HG02970 (cell line): ENCODE data around the gene HOXB1.

Experiments used
- ATAC-seq: cut with Tn5 transposase; IDR thresholded peaks from one replicate; pipeline ENCODE4 v1.9.1; 2021; ENCODE audit warnings: mild to moderate bottlenecking, moderate library complexity, moderate number of reproducible peaks; ENCODE audit not compliant: unreplicated experiment, low FRiP score

Gene HOXB1

DNA sequence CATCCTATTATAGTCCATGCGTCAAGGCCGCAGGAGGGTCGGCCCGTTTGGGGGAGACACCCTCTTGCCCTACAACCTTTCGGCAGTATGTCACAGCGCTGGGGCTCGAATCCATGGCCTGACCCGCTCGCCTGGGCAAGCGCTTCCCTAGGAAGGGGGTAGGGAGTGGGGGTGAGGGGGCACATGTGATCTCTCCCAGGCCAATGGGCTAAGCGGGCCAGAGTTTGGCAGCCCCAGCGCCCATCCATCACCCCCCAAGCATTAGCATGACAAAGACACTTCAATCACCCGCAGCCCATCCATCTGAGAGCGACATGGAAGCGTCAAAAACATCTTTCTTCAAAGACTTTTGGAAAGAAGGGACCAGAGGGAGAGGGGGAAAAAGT, at the start of gene HOXB1:
Gene HOXB1, minus strand, starts transcription at position 125 of the 386 bp plus-strand sequence. Its CDS starts 107 bp downstream, at position 18.
- no peak for ATAC-seq

DNA sequence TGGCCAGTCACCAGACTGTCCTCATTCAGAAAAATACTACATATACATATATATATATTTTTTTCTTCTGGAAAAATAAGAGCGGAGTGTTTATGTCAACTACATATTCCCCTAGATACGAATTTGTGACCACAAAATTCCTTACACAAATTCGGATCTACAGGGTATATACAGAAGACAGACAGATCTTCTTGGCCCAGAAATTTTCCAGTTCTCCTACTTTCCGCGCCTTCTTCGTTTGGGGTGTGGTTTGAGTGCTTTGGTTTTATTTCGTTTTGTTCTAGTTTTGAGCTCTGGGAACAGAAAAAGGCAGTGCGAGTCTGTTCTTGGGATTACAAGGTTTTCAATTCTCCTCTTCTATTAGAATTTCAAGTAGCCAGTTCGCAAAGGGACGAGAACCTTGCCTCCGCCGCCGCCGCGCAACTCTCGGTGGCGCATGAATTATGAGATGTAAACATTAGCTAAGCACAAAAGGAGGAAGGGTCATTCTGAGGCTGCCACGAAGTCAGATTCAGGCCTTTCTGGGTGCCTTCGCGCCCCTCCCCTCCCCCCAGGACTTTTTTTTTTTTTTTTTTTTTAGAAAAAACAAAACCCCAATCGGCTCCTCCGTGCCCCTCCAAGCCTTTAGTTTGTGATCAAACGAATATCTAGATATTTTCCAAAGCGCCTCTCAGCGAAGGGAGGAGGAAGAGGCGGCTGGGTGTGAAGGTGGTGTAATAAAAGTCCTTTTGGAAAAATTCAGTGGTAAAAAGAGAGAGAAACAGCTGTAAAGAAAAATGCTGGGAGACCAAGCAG, 49.1 kb upstream of the HOXB1 start:
- ATAC-seq = no peak

DNA sequence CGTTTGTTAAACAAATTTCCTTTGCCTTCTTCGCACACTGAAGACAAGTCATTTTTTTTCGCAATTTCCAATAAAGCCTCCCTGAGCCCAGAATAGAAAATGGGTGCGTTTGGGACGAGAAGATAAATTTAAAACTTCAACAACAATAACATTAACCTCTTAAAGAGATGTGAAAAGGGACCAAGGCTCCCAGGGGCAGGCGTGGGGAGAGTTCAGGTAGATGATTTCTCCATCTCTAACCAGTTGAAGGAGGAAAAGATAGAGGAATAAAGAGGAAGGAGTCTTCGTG, 48.6 kb upstream of the HOXB1 start:
- ATAC-seq = no peak

DNA sequence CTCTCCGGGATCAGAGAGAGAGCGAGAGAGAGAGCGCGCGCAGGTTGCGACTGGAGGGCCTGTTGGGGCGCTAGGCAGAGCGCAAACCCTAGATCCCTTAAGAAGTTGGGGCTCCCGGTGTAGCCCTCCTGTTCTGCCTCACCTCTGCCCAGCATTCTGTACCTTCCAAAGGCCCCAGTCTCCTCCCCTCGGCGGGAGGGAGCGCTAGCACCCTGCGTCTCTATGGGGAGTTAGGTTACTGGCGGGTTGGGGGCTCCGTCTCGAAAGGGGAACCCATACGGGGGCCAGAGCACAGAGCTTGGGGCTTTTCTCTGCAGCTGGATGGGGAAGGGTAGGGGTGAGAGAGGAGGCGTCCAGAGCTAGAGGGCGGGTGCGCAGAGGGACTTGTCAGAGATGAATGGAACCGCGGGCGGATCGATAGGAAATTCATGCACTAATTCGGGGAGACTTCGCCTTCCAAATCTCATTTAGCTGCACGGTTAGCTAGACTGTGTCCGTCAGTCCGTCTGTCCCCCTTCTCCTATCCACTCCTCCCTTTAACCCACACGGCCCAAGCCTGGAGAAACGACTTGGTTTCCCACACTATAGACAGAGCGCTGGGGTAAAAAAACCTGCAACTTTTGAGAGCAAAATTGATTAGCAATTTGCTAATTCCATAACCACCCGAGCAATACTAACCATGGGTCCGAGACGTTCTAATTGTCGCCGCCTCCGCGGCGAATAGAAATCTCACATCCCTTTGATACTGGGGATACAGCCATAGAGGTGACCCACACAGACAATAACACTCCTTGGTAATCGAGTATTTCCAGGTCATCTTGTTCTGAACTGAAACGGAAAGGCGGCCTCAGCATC, 48.0 kb upstream of the HOXB1 start:
- no peak for ATAC-seq

DNA sequence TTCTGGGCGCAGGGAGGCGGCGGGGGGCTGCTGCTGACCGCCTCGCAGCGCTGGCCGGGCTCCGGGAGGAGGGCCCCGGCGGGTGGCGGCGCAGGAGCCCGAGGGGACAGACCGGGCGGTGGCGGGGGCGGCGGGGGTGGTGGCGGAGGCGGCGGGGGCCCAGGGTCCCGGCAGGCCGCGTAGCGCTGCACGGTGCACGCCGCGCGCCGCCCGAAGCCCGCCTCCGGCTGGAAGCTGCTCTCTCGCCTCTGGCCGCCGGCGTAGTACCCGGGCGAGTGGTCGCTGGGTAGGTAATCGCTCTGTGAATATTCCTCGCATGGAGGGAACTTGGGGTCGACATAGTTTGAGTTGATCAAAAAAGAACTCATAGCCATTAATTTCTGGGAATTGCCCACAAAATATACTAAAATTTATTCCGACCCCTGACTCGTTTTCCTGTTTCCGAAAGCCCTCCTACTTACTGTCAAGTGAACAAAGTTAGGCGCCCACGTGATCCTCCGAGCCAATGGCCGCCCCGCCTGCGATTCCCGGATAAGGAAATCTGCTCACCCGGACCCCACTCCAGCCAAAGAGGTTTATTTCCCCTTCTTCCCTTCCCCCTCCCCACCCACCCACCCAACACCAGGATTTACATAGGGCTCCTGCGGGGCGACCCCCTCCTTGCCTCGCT, 47.3 kb upstream of the HOXB1 start, which contains the start of gene HOXB4:
Gene HOXB4, minus strand, starts transcription at position 405 of the 670 bp plus-strand sequence. Its CDS starts 31 bp downstream, at position 374.
- no peak for ATAC-seq

DNA sequence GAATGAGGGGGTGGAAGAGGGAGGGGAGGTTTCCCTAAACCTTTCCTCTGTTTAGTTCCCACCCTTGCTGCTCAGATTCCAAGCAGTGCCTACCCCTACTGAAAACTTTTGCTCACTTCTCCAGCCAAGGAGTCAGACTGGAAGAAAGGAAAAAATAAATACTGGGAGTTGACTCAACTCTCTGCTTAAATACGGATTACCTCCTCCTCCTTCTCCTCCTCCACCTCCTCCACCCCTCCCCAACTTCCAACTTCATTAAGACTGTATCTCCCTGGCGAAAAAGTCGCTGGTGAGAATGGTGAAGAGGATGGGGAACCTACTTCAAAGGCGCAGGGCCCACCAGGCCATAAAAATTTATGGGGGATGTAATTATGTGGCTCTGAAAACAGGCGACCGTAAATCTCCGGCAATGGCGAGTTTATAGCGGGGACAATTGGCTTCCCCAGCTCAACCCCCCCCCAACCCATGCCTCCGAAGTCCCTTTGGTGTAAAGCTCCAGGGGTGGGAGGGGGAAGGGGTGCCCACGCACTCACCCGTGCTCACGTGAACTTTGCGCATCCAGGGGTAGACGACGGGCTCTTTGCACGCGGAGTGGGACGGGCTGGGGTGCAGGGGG, 46.6 kb upstream of the HOXB1 start:
- ATAC-seq = no peak

DNA sequence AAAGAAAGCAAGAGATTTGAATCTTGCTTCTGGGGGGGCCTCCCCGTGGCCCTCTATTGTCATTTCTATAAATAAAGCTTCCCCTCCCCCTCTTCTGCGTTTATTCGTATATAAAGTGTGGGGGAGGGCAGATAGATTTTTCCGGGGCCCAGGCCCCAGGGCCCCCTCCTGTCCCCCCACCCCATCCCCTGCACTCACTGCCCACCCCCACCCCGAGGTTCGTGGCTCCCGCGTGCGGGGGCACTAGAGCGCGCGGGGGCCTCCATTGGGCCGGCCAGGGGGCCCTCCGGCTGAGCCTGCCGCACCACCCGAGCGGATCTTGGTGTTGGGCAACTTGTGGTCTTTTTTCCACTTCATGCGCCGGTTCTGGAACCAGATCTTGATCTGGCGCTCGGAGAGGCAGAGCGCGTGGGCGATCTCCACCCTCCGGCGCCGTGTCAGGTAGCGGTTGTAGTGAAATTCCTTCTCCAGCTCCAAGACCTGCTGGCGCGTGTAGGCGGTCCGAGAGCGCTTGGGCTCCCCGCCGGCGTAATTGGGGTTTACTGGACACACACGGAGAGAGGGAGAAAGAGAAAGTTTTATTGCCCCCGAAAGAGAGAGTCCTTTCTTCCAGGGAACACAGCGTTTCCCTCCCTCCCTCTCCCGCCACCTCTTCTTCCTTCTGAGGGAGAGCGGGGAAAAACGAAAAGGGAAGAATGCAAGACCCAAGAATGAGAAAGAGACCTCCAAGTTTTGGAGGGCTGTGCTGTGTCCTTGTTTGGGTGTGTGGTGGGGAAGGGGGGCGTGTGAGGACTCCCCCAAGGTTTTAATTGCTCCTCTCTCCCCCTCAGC, 45.9 kb upstream of the HOXB1 start:
- ATAC-seq = no peak

DNA sequence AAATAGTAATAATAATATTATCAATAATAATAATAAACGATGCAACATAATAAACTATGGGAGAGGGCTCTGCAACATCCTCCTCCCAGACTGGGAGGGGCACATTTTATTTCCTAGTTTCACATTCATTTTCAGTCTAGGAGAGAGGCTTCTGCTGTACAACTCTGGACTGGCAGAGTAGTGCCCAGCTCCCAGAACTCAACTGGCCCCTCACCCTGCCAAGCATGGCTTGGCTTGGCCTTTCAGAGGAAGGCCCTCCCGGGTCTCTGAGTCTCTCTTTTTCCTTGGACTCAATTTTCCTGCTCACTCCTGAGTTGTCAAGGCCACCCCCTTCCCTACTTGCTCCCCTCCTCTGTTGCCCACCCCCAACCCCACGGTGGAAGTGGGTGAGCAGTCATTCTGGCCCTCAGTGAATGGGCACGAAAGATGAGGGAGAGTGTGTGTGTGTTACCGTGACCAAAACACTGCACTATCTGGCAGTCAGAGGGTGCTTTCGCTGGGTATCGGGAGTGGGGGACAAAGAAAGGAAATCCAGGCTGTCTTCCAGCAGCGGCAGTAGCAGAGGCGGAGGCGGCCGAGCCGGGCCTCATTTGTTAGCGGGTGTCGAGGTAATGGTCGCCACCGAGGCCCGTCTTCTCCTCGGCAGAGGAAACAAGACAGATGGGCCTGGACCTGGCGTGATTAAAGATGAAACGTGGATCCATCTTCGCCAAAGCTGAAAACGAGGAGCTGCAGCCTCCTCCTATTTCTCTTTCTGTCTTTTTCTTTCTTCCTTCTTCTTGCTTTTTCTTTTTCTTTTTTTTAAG, 45.1 kb upstream of the HOXB1 start:
- ATAC-seq = no peak

DNA sequence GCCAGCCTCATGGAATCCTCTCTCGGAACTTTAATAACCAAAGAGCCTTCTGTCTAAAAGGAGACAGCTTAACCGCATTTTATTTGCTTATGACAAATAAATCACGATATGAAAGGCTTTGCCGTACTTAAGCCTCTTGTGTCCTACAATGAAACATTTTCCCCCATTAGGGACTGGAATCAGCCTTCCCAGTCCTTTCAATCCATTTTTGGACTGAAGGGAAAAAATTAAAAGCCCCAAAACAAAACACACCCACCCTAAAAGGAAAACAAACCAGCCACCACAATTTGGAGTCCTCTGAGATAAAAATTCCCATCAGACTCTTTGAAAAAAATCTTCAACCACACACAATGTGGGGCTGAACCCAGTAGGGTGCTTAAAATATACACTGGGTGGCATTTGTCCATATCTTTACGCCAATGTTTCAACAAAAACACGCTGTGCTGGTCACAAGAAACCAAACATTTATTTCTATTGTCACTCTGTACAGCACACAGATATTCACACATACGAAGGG, 44.3 kb upstream of the HOXB1 start:
- ATAC-seq = no peak

DNA sequence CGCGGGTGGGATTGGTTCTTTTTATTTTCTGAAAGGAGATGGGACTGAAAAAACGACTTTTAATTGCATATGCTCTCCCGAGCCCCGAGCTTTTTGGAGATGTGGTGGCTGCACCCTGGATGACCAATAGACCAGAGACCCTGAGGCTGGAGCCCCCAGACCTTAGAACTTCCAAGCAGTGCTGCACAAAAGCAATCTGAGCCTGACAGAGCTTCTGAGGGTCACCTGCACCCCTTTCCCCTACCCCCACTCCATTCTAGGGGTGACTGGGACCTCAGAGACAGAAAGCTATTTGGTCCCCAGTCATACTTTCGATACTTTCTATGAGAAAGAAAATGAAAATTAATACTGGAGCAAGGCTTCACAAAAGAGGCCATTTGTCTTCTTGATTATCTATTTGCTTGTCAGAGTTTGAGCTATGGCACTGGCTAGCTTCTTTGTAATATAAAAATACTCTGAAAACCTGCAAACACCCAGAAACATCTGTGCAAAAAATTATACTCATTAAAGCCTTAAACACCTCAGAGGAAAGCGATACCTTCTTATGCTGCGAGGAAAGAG, 43.8 kb upstream of the HOXB1 start:
- no peak for ATAC-seq

DNA sequence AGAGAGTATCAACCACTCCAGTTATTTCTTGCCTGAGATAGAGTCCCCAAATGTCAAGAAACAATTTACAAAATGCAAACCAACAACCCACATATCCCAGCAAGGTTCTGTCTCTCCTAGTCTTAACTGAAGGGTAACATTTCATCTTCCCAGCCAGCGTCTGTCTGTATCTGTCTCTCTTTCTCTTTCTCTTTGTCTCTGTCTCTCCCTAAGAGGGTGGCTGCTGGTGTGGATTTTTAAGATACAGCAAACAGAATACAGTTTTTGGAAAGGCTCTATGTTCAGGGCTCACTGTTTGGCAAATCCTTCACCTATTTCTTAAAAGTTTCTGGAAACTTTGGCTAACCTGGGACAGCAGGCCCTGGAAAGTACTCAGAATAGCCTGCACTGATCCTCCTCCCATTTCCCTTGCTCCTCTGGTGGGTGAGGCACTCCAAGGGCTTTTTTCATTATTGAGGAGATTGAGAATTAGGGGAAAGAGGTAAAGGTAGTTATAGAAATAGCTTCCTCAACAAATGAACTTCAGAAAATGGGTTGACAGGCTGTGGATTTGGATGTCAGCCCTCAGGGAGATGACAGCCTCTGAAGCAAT, 41.1 kb upstream of the HOXB1 start:
- ATAC-seq = no peak

DNA sequence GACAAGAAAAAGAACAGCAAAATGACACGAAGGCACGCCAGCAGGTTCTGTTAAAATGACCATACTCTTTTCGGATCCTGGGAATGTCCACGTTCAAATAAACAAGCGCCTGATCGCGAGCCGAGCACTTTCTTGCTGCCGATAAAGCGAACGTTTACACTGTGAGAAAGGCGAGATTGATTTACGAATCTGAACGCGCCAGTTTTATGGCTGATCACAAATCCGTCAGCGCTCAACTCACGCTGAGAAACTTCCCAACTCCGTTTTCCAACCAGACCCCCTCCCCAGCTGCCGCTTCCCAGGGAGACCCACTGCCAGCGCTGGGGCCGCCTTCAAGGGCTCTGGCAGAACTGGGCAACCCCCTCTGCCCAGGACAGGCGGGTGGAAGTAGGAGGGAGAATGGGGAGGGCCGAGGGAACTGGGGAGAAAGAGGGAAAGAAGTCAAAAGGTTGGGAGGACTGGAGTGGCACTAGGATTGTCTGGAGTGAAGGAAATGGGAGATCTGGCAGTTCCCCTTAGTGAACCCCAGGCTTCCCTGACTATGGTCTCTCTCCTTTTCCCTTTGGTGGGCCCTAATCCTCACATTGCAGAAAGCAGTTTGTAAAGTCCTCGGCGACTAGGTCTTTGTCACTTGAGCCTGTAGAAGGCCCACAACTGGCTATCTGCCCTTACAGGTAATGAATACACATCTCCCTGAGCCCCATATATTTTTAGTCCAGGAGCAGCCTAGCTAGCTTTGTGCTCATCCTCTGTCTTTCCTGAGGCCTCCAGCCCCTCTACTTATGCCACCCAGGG, 40.4 kb upstream of the HOXB1 start:
- ATAC-seq = no peak

DNA sequence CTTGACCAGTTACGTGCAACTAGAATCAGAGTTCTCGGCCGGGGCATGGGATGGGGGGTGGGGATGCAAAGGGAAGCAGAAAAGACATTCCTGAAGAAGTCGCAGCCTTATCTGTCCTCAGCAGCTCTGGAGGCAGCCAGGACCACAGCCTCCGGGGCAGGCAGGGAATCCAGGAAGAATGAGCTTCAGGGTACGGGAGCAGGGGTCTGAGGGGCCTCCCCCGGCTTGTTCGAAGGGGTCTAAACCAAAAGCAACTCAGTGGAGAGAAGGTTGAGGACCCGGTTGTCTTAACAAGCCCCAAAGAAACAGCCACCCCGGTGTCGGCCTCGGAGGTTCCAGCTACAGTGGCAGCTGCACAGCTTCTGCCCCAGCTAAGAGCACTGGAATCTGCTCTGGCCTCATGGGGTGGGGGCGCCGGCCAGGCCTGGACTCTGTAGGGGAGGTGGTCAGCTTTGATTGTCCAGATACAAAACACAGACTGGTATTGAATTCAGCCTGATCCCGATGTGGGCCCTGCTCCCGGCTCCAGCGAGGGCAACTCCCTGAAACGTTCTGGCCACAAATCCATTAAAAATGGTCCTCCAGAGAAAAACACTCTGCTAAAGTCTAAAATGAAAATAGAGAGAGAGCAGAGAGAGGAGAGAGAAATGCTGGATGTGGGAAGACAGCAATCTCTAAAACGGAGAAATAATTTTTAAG, 39.7 kb upstream of the HOXB1 start:
- ATAC-seq = no peak

DNA sequence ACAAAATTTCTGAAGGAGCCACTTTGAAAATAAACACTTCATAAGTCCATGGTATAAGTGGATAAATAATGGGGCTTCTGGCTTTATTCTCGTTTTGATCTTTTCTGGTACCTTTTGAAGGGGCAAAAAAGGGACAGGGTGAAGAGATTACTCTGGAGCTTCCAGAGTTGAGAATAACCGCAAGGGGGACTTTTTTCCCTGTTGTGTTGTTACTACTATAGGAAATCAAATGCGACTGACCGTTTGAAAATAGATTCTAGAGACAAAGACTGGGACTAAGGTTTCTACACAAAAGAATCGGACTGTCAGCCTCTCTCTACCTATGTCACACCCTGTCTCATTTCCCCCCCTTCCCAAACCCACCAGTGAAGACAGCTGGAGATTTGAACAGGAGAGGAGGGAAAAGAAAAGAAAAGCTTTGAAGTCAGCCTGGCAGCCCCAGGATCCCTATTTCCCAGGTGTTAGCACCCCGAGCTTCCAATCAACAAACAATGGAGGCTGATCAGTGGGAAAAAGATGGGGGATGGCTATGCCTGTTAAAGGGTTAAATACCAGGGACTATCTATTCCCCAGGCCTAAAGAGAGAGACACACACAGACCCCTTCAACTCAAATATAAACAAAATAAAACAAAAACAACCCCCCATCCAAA, 39.0 kb upstream of the HOXB1 start:
- ATAC-seq = no peak

DNA sequence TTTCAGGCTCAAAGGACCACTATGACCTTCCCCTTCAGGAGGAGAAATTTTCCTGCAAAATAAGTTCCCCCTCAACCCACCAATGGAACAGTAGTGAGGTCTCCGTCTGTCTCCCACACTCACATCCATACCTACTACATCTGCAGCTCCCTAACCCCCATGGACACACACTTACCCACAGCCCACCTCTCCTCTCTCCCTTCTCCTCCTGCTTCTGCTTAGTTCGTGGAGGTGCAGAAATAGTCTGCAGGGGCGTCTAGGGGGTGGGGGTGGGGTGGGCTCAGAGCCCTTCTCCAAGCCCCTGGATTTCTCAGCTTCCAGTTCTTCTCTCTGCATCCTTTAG, 38.4 kb upstream of the HOXB1 start:
- ATAC-seq = no peak

DNA sequence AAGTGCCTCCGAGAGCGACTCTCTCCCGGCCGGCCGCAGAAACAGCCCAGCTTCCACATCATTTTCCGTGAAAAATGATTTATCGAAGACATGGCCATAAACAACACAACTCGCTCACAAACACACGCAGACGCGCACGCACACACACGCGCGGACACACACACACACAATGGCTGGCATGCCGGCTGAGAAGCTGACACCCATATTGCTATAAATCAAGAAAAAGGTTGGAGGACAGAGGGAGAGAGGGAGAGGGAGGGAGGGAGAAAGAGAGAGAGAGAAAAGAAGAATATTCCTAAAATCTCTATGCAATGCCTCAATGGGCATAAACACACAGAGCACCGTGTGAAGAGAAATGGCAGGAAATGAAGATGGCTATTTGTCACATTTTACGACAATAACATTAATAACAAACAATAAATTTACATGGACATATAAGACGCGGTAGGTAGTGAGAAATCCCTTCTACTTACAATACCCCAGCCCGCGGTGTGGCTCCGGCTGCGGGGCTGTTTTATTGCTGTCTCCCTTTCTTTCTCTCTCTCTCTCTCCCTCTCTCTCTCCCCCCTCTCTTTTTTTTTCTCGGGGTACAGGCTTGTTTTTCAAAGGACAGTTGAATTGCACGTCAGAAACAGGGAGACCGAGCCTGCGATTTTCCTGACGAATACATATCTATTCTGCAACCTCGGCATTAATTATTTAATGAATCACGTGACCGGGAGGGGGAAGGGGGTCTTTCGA, 37.9 kb upstream of the HOXB1 start:
- no peak for ATAC-seq
